Stimulated activated memory B cell treated with anti-CD40 and anti-IgM and Interleukin-4, amounts not matched to agents 10 μg/mL and 1 μg/mL and 100 μg/mL, for 72 hours (primary cell): ENCODE results near the gene ARHGAP4.

Source experiments
- ATAC-seq: fragments of 150-1000 bp; cut with Tn5 transposase; 2 replicates; pipeline ENCODE4 v1.10.0; 2021
- H3K27ac Mint-ChIP-seq: one replicate; pipeline ENCODE4 v1.8.0; 2022; ENCODE audit warnings: mild to moderate bottlenecking, mixed read lengths
- H3K27me3 Mint-ChIP-seq: one replicate; pipeline ENCODE4 v1.8.0; 2022; ENCODE audit warnings: mixed read lengths
- H3K36me3 Mint-ChIP-seq: one replicate; pipeline ENCODE4 v1.8.0; 2022; ENCODE audit warnings: mixed read lengths
- H3K4me1 Mint-ChIP-seq: one replicate; pipeline ENCODE4 v1.8.0; 2022; ENCODE audit warnings: mixed read lengths
- H3K4me3 Mint-ChIP-seq: one replicate; pipeline ENCODE4 v1.8.0; 2022; ENCODE audit warnings: mild to moderate bottlenecking, moderate library complexity, mixed read lengths
- H3K9me3 Mint-ChIP-seq: one replicate; pipeline ENCODE4 v1.8.0; 2022; ENCODE audit warnings: mixed read lengths

The ARHGAP4 gene

GRCh38 chrX:153878969-153879653 is 47.0 kb downstream of the ARHGAP4 start:
- Mint-ChIP-seq H3K4me3 (peak overlapping the region; percentile 54), H3K27ac (no peak overlapping the region), H3K27me3 (peaks cover 27% of the 10 kb centered on the region), H3K36me3 (peaks cover 7% of the 10 kb centered on the region), H3K9me3 (no peaks in the 10 kb centered on the region), H3K4me1 (peaks cover 32% of the 10 kb centered on the region)
- ATAC-seq: peak; percentile 50

GRCh38 chrX:153878345-153878744 is 47.7 kb downstream of the ARHGAP4 start:
- ATAC-seq: no peak
- H3K27me3 Mint-ChIP-seq: peaks cover 27% of the 10 kb centered on the region
- no peak overlapping the region for H3K4me3 Mint-ChIP-seq
- no peaks in the 10 kb centered on the region for H3K9me3 Mint-ChIP-seq
- no peak overlapping the region for H3K27ac Mint-ChIP-seq
- H3K4me1 Mint-ChIP-seq: peaks cover 32% of the 10 kb centered on the region
- peaks cover 7% of the 10 kb centered on the region for H3K36me3 Mint-ChIP-seq

GRCh38 chrX:153877571-153878261 is 48.3 kb downstream of the ARHGAP4 start:
- no peak overlapping the region for H3K4me3 Mint-ChIP-seq
- peaks cover 32% of the 10 kb centered on the region for H3K27me3 Mint-ChIP-seq
- no peak overlapping the region for H3K27ac Mint-ChIP-seq
- peaks cover 29% of the 10 kb centered on the region for H3K4me1 Mint-ChIP-seq
- no peak for ATAC-seq
- H3K9me3 Mint-ChIP-seq: no peaks in the 10 kb centered on the region
- peaks cover 14% of the 10 kb centered on the region for H3K36me3 Mint-ChIP-seq

- no peak overlapping the region for H3K27ac Mint-ChIP-seq
- no peak for ATAC-seq
These were observed 50.0 kb downstream of the ARHGAP4 start for GRCh38 chrX:153876112-153876491.

GRCh38 chrX:153875391-153876111 is 50.5 kb downstream of the ARHGAP4 start:
- no peak for ATAC-seq
- no peaks in the 10 kb centered on the region for H3K9me3 Mint-ChIP-seq
- H3K27me3 Mint-ChIP-seq: peaks cover 39% of the 10 kb centered on the region
- peaks cover 22% of the 10 kb centered on the region for H3K4me1 Mint-ChIP-seq
- H3K36me3 Mint-ChIP-seq: peaks cover 22% of the 10 kb centered on the region
- H3K27ac Mint-ChIP-seq: no peak overlapping the region
- H3K4me3 Mint-ChIP-seq: no peak overlapping the region

More at GRCh38 chrX:153876112-153876491, 50.0 kb downstream of the ARHGAP4 start:
- H3K36me3 Mint-ChIP-seq: peaks cover 22% of the 10 kb centered on the region
- H3K27me3 Mint-ChIP-seq: peaks cover 39% of the 10 kb centered on the region
- H3K4me1 Mint-ChIP-seq: peaks cover 22% of the 10 kb centered on the region
- no peaks in the 10 kb centered on the region for H3K9me3 Mint-ChIP-seq
- H3K4me3 Mint-ChIP-seq: no peak overlapping the region

- no peak overlapping the region for H3K4me3 Mint-ChIP-seq
- ATAC-seq: no peak
- H3K4me1 Mint-ChIP-seq: peaks cover 22% of the 10 kb centered on the region
- H3K36me3 Mint-ChIP-seq: peaks cover 22% of the 10 kb centered on the region
- H3K27ac Mint-ChIP-seq: no peak overlapping the region
- no peaks in the 10 kb centered on the region for H3K9me3 Mint-ChIP-seq
- H3K27me3 Mint-ChIP-seq: peaks cover 39% of the 10 kb centered on the region
These were observed 51.5 kb downstream of the ARHGAP4 start for GRCh38 chrX:153874366-153875125.

GRCh38 chrX:153874085-153874365 is 52.0 kb downstream of the ARHGAP4 start:
- peaks cover 33% of the 10 kb centered on the region for H3K27me3 Mint-ChIP-seq
- no peak overlapping the region for H3K27ac Mint-ChIP-seq

GRCh38 chrX:153873282-153874084 is 52.6 kb downstream of the ARHGAP4 start:
- Mint-ChIP-seq H3K4me1 (peaks cover 11% of the 10 kb centered on the region), H3K9me3 (no peaks in the 10 kb centered on the region), H3K36me3 (peaks cover 28% of the 10 kb centered on the region), H3K27ac (no peak overlapping the region), H3K27me3 (peaks cover 28% of the 10 kb centered on the region), H3K4me3 (no peak overlapping the region)
- no peak for ATAC-seq

More at GRCh38 chrX:153874085-153874365, 52.0 kb downstream of the ARHGAP4 start:
- H3K36me3 Mint-ChIP-seq: peaks cover 25% of the 10 kb centered on the region
- H3K4me1 Mint-ChIP-seq: peaks cover 17% of the 10 kb centered on the region
- no peak for ATAC-seq
- no peaks in the 10 kb centered on the region for H3K9me3 Mint-ChIP-seq
- no peak overlapping the region for H3K4me3 Mint-ChIP-seq

- no peaks in the 10 kb centered on the region for H3K9me3 Mint-ChIP-seq
- H3K27me3 Mint-ChIP-seq: peaks cover 22% of the 10 kb centered on the region
- no peak overlapping the region for H3K27ac Mint-ChIP-seq
- ATAC-seq: no peak
- peaks cover 28% of the 10 kb centered on the region for H3K36me3 Mint-ChIP-seq
- H3K4me3 Mint-ChIP-seq: no peak overlapping the region
- H3K4me1 Mint-ChIP-seq: peaks cover 5% of the 10 kb centered on the region
These were observed 53.9 kb downstream of the ARHGAP4 start for GRCh38 chrX:153871946-153872878.

- peaks cover 20% of the 10 kb centered on the region for H3K27me3 Mint-ChIP-seq
- peaks cover 5% of the 10 kb centered on the region for H3K4me1 Mint-ChIP-seq
- no peak overlapping the region for H3K4me3 Mint-ChIP-seq
- no peak overlapping the region for H3K27ac Mint-ChIP-seq
- no peak for ATAC-seq
- H3K36me3 Mint-ChIP-seq: peaks cover 28% of the 10 kb centered on the region
- no peaks in the 10 kb centered on the region for H3K9me3 Mint-ChIP-seq
These were observed 54.6 kb downstream of the ARHGAP4 start for GRCh38 chrX:153871451-153871850.

GRCh38 chrX:153870791-153871360 is 55.2 kb downstream of the ARHGAP4 start:
- Mint-ChIP-seq H3K36me3 (peaks cover 29% of the 10 kb centered on the region), H3K9me3 (no peaks in the 10 kb centered on the region), H3K4me1 (peaks cover 5% of the 10 kb centered on the region), H3K27me3 (peaks cover 14% of the 10 kb centered on the region), H3K4me3 (no peak overlapping the region), H3K27ac (no peak overlapping the region)
- ATAC-seq: no peak

GRCh38 chrX:153870288-153870690 is 55.8 kb downstream of the ARHGAP4 start:
- H3K27me3 Mint-ChIP-seq: peaks cover 12% of the 10 kb centered on the region
- H3K9me3 Mint-ChIP-seq: no peaks in the 10 kb centered on the region
- peaks cover 33% of the 10 kb centered on the region for H3K36me3 Mint-ChIP-seq
- no peak overlapping the region for H3K27ac Mint-ChIP-seq
- H3K4me1 Mint-ChIP-seq: peaks cover 5% of the 10 kb centered on the region
- H3K4me3 Mint-ChIP-seq: no peak overlapping the region
- ATAC-seq: no peak

- peaks cover 12% of the 10 kb centered on the region for H3K27me3 Mint-ChIP-seq
These were observed 56.4 kb downstream of the ARHGAP4 start for GRCh38 chrX:153869473-153870287.

More at GRCh38 chrX:153869473-153870287, 56.4 kb downstream of the ARHGAP4 start:
- peaks cover 29% of the 10 kb centered on the region for H3K36me3 Mint-ChIP-seq
- H3K9me3 Mint-ChIP-seq: no peaks in the 10 kb centered on the region
- no peak overlapping the region for H3K4me3 Mint-ChIP-seq
- no peak overlapping the region for H3K27ac Mint-ChIP-seq
- no peak for ATAC-seq
- peaks cover under 1% of the 10 kb centered on the region for H3K4me1 Mint-ChIP-seq
